Heart left ventricle (tissue), 16 donors: ENCODE measurements around the gene LSM8. TPM values are rescaled to one million over a fixed set of nuclear protein-coding genes. Genes with fewer than 3 reads are reported as not detected.
"Not testable (repeated sequence)": the region's sequence is repeated elsewhere in the genome, so short reads cannot be mapped to it uniquely, and the experiment has no call there.

Experiments used
- ATAC-seq, 4 donors: fragments of 200-7000 bp; cut with Tn5 transposase; one replicate each; pipeline ENCODE4 v1.9.1; 2020 to 2022; ENCODE audit warnings: moderate library complexity in 4 of 4, mild to moderate bottlenecking in 3 of 4, moderate number of reproducible peaks in 1 of 4
- DNase-seq, 5 donors: peaks; one replicate each; pipeline ENCODE4 v3.0.0-alpha.2; 2020
- H3K27ac ChIP-seq, 12 donors: fragments of 200-600 bp; sonication (generic) in 4 of 12; one replicate each; pipeline versions ENCODE4 v1.5.0 to v1.8.0; 2016 to 2022; ENCODE audit warnings: mild to moderate bottlenecking in 2 of 12
- H3K27me3 ChIP-seq, 9 donors: fragments of 200-600 bp; sonication (generic) in 2 of 9; one replicate each; pipeline versions ENCODE4 v1.5.1 to v1.8.0; 2016 to 2022; ENCODE audit warnings: mild to moderate bottlenecking in 3 of 9
- H3K36me3 ChIP-seq, 9 donors: fragments of 200-600 bp; sonication (generic) in 2 of 9; one replicate each; pipeline versions ENCODE4 v1.5.0 to v1.8.0; 2018 to 2022; ENCODE audit warnings: mild to moderate bottlenecking in 2 of 9
- H3K4me1 ChIP-seq, 12 donors: fragments of 200-600 bp; sonication (generic) in 4 of 12; one replicate each; pipeline versions ENCODE4 v1.5.0 to v1.8.0; 2016 to 2022; ENCODE audit warnings: mild to moderate bottlenecking in 3 of 12
- H3K4me3 ChIP-seq, 12 donors: fragments of 200-600 bp; sonication (generic) in 4 of 12; one replicate each; pipeline versions ENCODE4 v1.5.0 to v1.8.0; 2017 to 2022; ENCODE audit warnings: mild to moderate bottlenecking in 9 of 12, moderate library complexity in 4 of 12
- H3K9me3 ChIP-seq, 12 donors: fragments of 200-600 bp; sonication (generic) in 4 of 12; one replicate each; pipeline versions ENCODE4 v1.5.0 to v1.8.0; 2016 to 2022; ENCODE audit warnings: mild to moderate bottlenecking in 1 of 12
- POLR2A ChIP-seq, 2 donors: fragments of 450-650 bp; IDR thresholded peaks; one replicate each; pipeline ENCODE4 v1.6.1; 2017; ENCODE audit warnings: antibody characterized with exemption in 2 of 2, mild to moderate bottlenecking in 2 of 2, moderate library complexity in 2 of 2
- WGBS, 4 donors: extraction: QIAGEN DNeasy Blood & Tissue Kit in 2 of 4; methylation state at CpG; one replicate each; pipeline versions ENCODE4 v1.1.5 to v1.1.7; 2013 to 2018; 5-methylcytosine and 5-hydroxymethylcytosine counted together
- intact Hi-C, 10 donors: fragments of 100-400 bp; cut with DNase I; formaldehyde crosslinking; loops; one replicate each; pipeline versions ENCODE4 v1.11.1 to v1.14.2; 2022
- long read RNA-seq, 3 donors: library from polyadenylated mRNA; unstranded; transcript quantifications; one replicate each; pipeline ENCODE4 v2.0.0, GENCODE V29; 2020 to 2021
- polyA plus RNA-seq, 2 donors: library from polyadenylated mRNA; stranded (reverse); fragments of 200-250 nt; gene quantifications; one replicate each; pipeline ENCODE4 v1.2.3, GENCODE V29; 2013
- total RNA-seq, 9 donors: library from RNA; depleted of rRNA in 2 of 9; stranded (reverse); fragments of >200 nt in 2 of 9; fragmentation: NEBNext Ultra II Directional in 3 of 9; extraction: Animal tissue kit (Norgen Biotek cat#: 25700) in 3 of 9; gene quantifications; one replicate each; pipeline versions ENCODE4 v1.1.0 to v1.2.4, GENCODE V29; 2016 to 2023
- TF ChIP-seq, protein P1 (sequence below), 12 donors: fragments of 200-600 bp; sonication (generic) in 4 of 12; IDR thresholded peaks; one replicate each; pipeline versions ENCODE4 v1.5.0 to v1.8.0; 2018 to 2022; ENCODE audit warnings: antibody characterized with exemption in 12 of 12, mild to moderate bottlenecking in 5 of 12
- donor health status: ischemic (EF 13 %, LVEDD 7.1; RV severe dilation, severe dysfunction).
- donor health status: healthy with polysubstance abuse.
- donor health status: DM: no; HTN: yes; CAD: no.
- donor health status: DM: no; HTN: no; CAD: no.
- donor health status: ischemic (EF 25% LVEDD 6.9; RV normal size, moderate dysfunction).
- donor health status: ischemic (EF 25% LVEDD 5.7; RV mildly dilated, moderate dysfunction).
- donor health status: healthy.
- donor health status: DM: yes; HTN: yes; CAD: no.
- donor health status: ischemic (EF 35%, LVEDD 5.7; RV mildly dilated, moderate dysfunction).
- donor health status: nonischemic (EF 11% LVEDD 7.7; RV severe dilation, severe dysfunction).
- donor health status: DM: yes; HTN: yes; CAD: no.
- donor health status: PGD.
- donor health status: ischemic (EF 29% LVEDD 5.4; RV normal size, mild dysfunction).
- donor health status: nonischemic (EF 23%, LVEDD 6.1; RV moderate dilation, normal function).

The LSM8 gene
- total RNA-seq (10 to 100 TPM; 13.1 to 23.2 (median 17.2) TPM), polyA plus RNA-seq (10 to 100 TPM; 14.6 to 22.3 TPM)
- long read RNA-seq, donor 1, partial matches to known transcripts: 2 of 8 reads
- long read RNA-seq, donor 1, other reads (novel, unspliced or antisense): 1 of 8 reads
- long read RNA-seq, donor 2, transcript LSM8-201 (4 exons, 1,305 nt): major isoform, 22 of 28 reads
- long read RNA-seq, donor 2, partial matches to known transcripts: 3 of 28 reads
- long read RNA-seq, donor 2, other reads (novel, unspliced or antisense): 2 of 28 reads
- long read RNA-seq, donor 3, full-length matches to known transcripts: 11 of 12 reads
- long read RNA-seq, donor 3, partial matches to known transcripts: 1 of 12 reads
- long read RNA-seq, donor 3, other reads (novel, unspliced or antisense): 0 of 12 reads

DNA sequence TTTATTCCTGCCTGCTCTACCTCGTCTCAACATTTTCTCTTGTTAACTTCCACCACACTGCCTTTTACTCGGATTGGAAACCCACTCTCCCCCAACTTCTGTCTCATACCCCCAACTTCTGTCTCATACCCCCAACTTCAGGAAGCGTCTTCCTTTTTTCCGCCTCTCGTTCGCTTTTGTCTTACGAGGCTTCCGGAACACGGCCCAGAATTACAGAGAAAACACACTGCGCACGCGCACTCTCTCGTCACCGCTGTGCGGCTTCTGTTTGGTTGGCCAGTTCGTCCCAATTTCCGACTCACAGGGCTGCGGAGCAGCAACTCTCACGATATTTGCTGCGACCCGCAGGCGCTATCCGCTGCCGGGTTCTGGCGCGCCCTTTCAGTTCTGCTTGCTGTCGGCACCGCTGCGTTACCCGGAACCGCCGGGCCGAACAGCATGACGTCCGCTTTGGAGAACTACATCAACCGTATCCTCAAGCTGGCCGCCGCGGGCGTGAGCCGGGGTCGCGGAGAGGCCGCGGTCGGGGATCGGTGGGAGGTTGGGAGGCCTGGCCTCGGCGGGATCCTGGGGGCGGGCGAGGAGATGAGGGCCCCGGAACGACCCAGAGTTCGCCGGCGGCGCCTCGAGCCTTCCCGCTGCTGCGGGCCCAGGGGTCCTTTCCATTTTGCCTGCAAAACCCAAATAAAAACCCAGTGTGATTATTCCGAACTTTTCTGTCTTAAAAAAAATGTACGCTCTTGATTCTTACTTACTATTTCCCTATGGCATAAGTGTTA, at the start of gene LSM8:
TSS of gene LSM8 (plus strand) at position 379 of the 779 bp plus-strand sequence. CDS start at position 439, 60 bp downstream.
- WGBS, 4 donors: 0 to 1% (median 0%) methylated on average over 49 to 62 of the region's 62 CpGs
- intact Hi-C loops: no loop called here
- no peaks in the 10 kb centered on the region for H3K9me3 ChIP-seq
- H3K27me3 ChIP-seq: no peaks in the 10 kb centered on the region
- DNase-seq (peak; percentile 97 to 98 (median 97)), ATAC-seq (peak; percentile 96 to 100 (median 100))
- TF ChIP-seq, protein P1, sequence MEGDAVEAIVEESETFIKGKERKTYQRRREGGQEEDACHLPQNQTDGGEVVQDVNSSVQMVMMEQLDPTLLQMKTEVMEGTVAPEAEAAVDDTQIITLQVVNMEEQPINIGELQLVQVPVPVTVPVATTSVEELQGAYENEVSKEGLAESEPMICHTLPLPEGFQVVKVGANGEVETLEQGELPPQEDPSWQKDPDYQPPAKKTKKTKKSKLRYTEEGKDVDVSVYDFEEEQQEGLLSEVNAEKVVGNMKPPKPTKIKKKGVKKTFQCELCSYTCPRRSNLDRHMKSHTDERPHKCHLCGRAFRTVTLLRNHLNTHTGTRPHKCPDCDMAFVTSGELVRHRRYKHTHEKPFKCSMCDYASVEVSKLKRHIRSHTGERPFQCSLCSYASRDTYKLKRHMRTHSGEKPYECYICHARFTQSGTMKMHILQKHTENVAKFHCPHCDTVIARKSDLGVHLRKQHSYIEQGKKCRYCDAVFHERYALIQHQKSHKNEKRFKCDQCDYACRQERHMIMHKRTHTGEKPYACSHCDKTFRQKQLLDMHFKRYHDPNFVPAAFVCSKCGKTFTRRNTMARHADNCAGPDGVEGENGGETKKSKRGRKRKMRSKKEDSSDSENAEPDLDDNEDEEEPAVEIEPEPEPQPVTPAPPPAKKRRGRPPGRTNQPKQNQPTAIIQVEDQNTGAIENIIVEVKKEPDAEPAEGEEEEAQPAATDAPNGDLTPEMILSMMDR (IDR thresholded peaks at IDR 0.05): no peak
- peak in 1 of 2 donors; percentile 71 for TF ChIP-seq POLR2A (IDR thresholded peaks at IDR 0.05)
- H3K4me3 ChIP-seq: peak within 1 kb of the TSS; percentile 75 to 96 (median 88)
- peaks cover 0 to 41% (median 22%) of the 10 kb centered on the region in 12 donors for H3K4me1 ChIP-seq
- peaks cover 0 to 29% (median 14%) of the 10 kb centered on the region in 9 donors for H3K36me3 ChIP-seq
- peak within 1 kb of the TSS; percentile 79 to 97 (median 90) for H3K27ac ChIP-seq

DNA sequence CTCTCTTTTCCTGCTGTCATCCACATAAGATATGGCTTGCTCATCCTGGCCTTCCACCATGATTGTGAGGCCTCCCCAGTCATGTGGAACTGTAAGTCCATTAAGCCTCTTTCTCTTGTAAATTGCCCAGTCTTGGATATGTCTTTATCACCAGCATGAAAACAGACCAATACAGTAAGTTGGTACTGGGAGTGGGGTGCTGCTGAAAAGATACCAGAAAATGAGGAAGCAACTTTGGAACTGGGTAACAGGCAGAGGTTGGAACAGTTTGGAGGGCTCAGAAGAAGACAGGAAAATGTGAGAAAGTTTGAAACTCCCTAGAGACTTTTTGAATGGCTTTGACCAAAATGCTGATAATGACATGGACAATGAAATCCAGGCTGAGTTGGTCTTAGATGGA, 49.5 kb upstream of the LSM8 start:
- H3K36me3 ChIP-seq, ATAC-seq, H3K27me3 ChIP-seq, DNase-seq, intact Hi-C loops, H3K27ac ChIP-seq, H3K9me3 ChIP-seq, H3K4me3 ChIP-seq, H3K4me1 ChIP-seq: not testable (repeated sequence)

DNA sequence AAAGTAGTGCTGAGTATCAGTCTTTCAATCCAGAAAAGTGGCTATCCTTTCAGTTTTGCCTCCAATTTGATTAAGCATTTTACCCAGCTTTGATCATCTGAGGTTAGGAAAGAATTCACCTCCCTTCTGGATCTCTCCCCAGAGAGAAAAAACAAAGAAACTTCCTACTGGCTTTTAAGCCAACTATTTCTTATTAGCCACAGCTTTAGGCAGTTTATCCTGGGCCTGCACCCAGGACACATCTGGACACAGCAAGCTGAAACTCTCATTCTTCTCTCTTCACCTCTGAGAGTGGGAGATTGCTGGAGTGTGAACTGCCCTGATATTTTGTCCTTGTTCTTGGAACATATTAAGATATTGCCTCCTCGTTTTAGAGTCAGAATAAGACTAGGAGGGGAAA, 43.5 kb upstream of the LSM8 start:
- no peak overlapping the region for H3K27ac ChIP-seq
- no peak for TF ChIP-seq POLR2A (IDR thresholded peaks at IDR 0.05)
- TF ChIP-seq, protein P1 (IDR thresholded peaks at IDR 0.05): no peak
- WGBS, 4 donors: 31 to 48% (median 36%) methylated on average over 1 of the region's 1 CpG
- H3K9me3 ChIP-seq: no peaks in the 10 kb centered on the region
- ATAC-seq (no peak), DNase-seq (no peak)
- no peak overlapping the region for H3K4me3 ChIP-seq
- H3K4me1 ChIP-seq: peaks cover 0 to 8% (median 0%) of the 10 kb centered on the region in 12 donors
- H3K36me3 ChIP-seq: no peaks in the 10 kb centered on the region
- no peaks in the 10 kb centered on the region for H3K27me3 ChIP-seq
- intact Hi-C loops: no loop called here

DNA sequence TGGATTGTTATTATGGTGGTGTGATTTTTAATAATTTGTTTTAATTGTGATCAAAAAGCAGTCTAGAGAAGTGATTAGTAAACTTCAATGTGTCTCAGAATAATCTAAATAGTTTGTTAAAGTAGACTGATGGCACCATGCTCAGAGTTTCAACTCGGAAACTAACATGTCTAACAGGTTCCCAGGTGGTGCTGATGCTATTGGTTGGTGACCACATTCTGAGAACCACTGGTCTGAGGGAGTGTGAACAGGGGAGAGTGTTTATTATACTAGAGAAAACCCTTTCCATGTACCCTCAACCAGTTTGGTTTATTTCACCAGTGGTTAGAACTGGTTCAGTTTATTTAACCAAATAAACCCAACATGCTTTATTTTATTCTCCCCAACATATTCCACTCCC, 42.0 kb upstream of the LSM8 start:
- TF ChIP-seq, protein P1 (IDR thresholded peaks at IDR 0.05): no peak
- no peak for TF ChIP-seq POLR2A (IDR thresholded peaks at IDR 0.05)
- H3K9me3 ChIP-seq: no peaks in the 10 kb centered on the region
- intact Hi-C loops: no loop called here
- H3K27me3 ChIP-seq: no peaks in the 10 kb centered on the region
- 71 to 93% (median 83%) methylated on average over 1 of the region's 1 CpG for WGBS, 4 donors
- ATAC-seq (no peak), DNase-seq (no peak)
- H3K36me3 ChIP-seq: no peaks in the 10 kb centered on the region
- H3K27ac ChIP-seq: no peak overlapping the region
- peaks cover 0 to 8% (median 0%) of the 10 kb centered on the region in 12 donors for H3K4me1 ChIP-seq
- no peak overlapping the region for H3K4me3 ChIP-seq
